Suppressor macrophage treated with lipopolysaccharide for 1 hour (primary cell): ENCODE results near the gene KCNA3.
"Not testable (repeated sequence)": the region's sequence is repeated elsewhere in the genome, so short reads cannot be mapped to it uniquely, and the experiment has no call there.

Experiments used
- DNase-seq, 3 donors: peaks; one replicate each; pipeline ENCODE4 v3.0.0-alpha.2; 2020 to 2022

The KCNA3 gene

GRCh38 chr1:110677526-110677925, 2.8 kb upstream of the KCNA3 start:
- no peak for DNase-seq

- no peak for DNase-seq
These were observed 2.2 kb upstream of the KCNA3 start for GRCh38 chr1:110676970-110677369.

- DNase-seq, result no peak
These were observed 486 bp upstream of the KCNA3 start for GRCh38 chr1:110675060-110675791.

- DNase-seq, result no peak
These were observed 869 bp downstream of the KCNA3 start for GRCh38 chr1:110673805-110674336.

GRCh38 chr1:110673197-110673701, 1.5 kb downstream of the KCNA3 start:
- DNase-seq, result no peak

GRCh38 chr1:110672753-110673108, 2.0 kb downstream of the KCNA3 start:
- peak in 2 of 3 donors; percentile 50 to 60 for DNase-seq

GRCh38 chr1:110672001-110672752, 2.6 kb downstream of the KCNA3 start:
- DNase-seq, result peak; percentile 51 to 59 (median 55)

- DNase-seq, result no peak
These were observed 3.4 kb downstream of the KCNA3 start for GRCh38 chr1:110671361-110671760.

- DNase-seq, result peak; percentile 47 to 73 (median 67)
These were observed 6.2 kb downstream of the KCNA3 start for GRCh38 chr1:110668549-110668948.

GRCh38 chr1:110667776-110668175, 7.0 kb downstream of the KCNA3 start:
- no peak for DNase-seq

GRCh38 chr1:110663241-110663640, 11.5 kb downstream of the KCNA3 start:
- DNase-seq, result no peak

- DNase-seq, result not testable (repeated sequence)
These were observed 15.2 kb downstream of the KCNA3 start for GRCh38 chr1:110659559-110659958.

- no peak for DNase-seq
These were observed 17.4 kb downstream of the KCNA3 start for GRCh38 chr1:110657351-110657750.

GRCh38 chr1:110650609-110651008, 24.1 kb downstream of the KCNA3 start:
- DNase-seq, result no peak

- peak in 2 of 3 donors; percentile 56 to 67 for DNase-seq
These were observed 26.3 kb downstream of the KCNA3 start for GRCh38 chr1:110648417-110648816.

- DNase-seq, result peak; percentile 73 to 98 (median 94)
These were observed 27.4 kb downstream of the KCNA3 start for GRCh38 chr1:110647254-110647891.

- peak; percentile 85 to 99 (median 98) for DNase-seq
These were observed 28.7 kb downstream of the KCNA3 start for GRCh38 chr1:110645821-110646735.

- peak; percentile 59 to 78 (median 77) for DNase-seq
These were observed 29.5 kb downstream of the KCNA3 start for GRCh38 chr1:110645211-110645610.

- peak; percentile 76 to 90 (median 80) for DNase-seq
These were observed 30.8 kb downstream of the KCNA3 start for GRCh38 chr1:110643879-110644472.

- DNase-seq, result peak; percentile 87 to 97 (median 94)
These were observed 34.9 kb downstream of the KCNA3 start for GRCh38 chr1:110639724-110640386.

- DNase-seq, result no peak
These were observed 36.2 kb downstream of the KCNA3 start for GRCh38 chr1:110638556-110638955.
